Fibroblast of mammary gland (primary cell): ENCODE results near the gene SLC44A3.

Experiments
- DNase-seq: peaks from one replicate; pipeline ENCODE4 v3.0.0-alpha.2; 2010; ENCODE audit warnings: low read depth
- H3K4me3 ChIP-seq: 2 replicates; pipeline ENCODE4 v1.5.1; 2011; ENCODE audit warnings: low read depth, mild to moderate bottlenecking, low read length, moderate library complexity; ENCODE audit not compliant: control insufficient read depth
- CTCF ChIP-seq: conservative IDR thresholded peaks from 2 replicates; pipeline ENCODE4 v1.5.1; 2011; ENCODE audit warnings: low read depth, low read length, inconsistent platforms; ENCODE audit not compliant: control insufficient read depth, insufficient read depth

The SLC44A3 gene

GRCh38 chr1:94920061-94920460, 99.9 kb downstream of the SLC44A3 start:
- DNase-seq: no peak
- H3K4me3 ChIP-seq: no peak overlapping the region
- TF ChIP-seq CTCF: no peak

GRCh38 chr1:94921977-94922376, 101.8 kb downstream of the SLC44A3 start:
- no peak overlapping the region for H3K4me3 ChIP-seq
- no peak for TF ChIP-seq CTCF

GRCh38 chr1:94922761-94923331, 102.7 kb downstream of the SLC44A3 start:
- no peak for TF ChIP-seq CTCF
- DNase-seq: peak; percentile 65
- H3K4me3 ChIP-seq: no peak overlapping the region

More at GRCh38 chr1:94921977-94922376, 101.8 kb downstream of the SLC44A3 start:
- no peak for DNase-seq

GRCh38 chr1:94925004-94925403, 104.8 kb downstream of the SLC44A3 start:
- peak; percentile 51 for DNase-seq
- H3K4me3 ChIP-seq: peak overlapping the region; percentile 94
- TF ChIP-seq CTCF: no peak

GRCh38 chr1:94925561-94926125, 105.5 kb downstream of the SLC44A3 start:
- peak overlapping the region; percentile 94 for H3K4me3 ChIP-seq
- no peak for TF ChIP-seq CTCF
- DNase-seq: peak; percentile 71

- TF ChIP-seq CTCF: peak; percentile 21
- peak overlapping the region; percentile 94 for H3K4me3 ChIP-seq
- peak; percentile 45 for DNase-seq
These were observed 106.2 kb downstream of the SLC44A3 start for GRCh38 chr1:94926126-94926914.
